ENCODE measurements around the gene FAM149A. TPM values are rescaled to one million over a fixed set of nuclear protein-coding genes. Genes with fewer than 3 reads are reported as not detected.

Gene FAM149A
- polyA plus RNA-seq, 1 donor from 2014 or later = 9.1 TPM

DNA sequence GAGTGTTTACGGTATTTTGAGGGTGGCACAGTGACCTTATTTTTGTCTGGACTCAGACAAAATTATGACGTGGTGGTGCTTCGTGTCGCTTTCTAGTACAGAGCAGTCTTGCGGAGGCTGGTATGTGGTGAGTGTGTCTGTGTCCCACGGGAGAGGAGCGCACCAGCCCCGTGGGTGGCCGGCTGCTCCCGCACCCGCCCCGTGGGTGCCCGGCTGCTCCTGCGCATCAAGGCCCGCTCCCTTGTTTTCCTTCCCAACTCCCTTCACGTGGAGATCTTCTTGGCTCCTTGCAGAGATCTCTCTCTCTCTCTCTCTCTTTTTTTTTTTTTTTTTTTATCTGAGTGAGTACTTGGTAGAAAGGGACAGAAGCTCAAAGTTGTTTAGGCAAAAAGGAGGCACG is 12.2 kb upstream of the FAM149A start:
- H3K27me3 ChIP-seq (ENCODE audit: insufficient read depth, low read depth, low read length) = no peaks in the 10 kb centered on the region
- no peaks in the 10 kb centered on the region for H3K36me3 ChIP-seq (ENCODE audit: insufficient read depth, low read length)
- H3K9me2 ChIP-seq (ENCODE audit: insufficient read depth, low read length) = no peaks in the 10 kb centered on the region
- no peaks in the 10 kb centered on the region for H4K20me1 ChIP-seq (ENCODE audit: insufficient read depth)
- no peak overlapping the region for H3K4me2 ChIP-seq (ENCODE audit: low read length)
- H3K79me2 ChIP-seq (replicated peaks; ENCODE audit: insufficient read depth, low read length) = no peaks in the 10 kb centered on the region
- no peaks in the 10 kb centered on the region for H3F3A ChIP-seq (ENCODE audit: insufficient read depth, low read length, poor library complexity, severe bottlenecking)
- TF ChIP-seq MXI1 (conservative IDR thresholded peaks at IDR 0.05; ENCODE audit: poor library complexity, severe bottlenecking) (no peak), EP300 (conservative IDR thresholded peaks at IDR 0.05; ENCODE audit: poor library complexity, severe bottlenecking) (no peak), POLR2AphosphoS5 (IDR thresholded peaks at IDR 0.05) (no peak), TAF1 (IDR thresholded peaks at IDR 0.05; ENCODE audit: low read depth) (no peak), RAD21 (conservative IDR thresholded peaks at IDR 0.05) (no peak), SMC3 (conservative IDR thresholded peaks at IDR 0.05; ENCODE audit: poor library complexity) (no peak), EZH2 (IDR thresholded peaks at IDR 0.05; ENCODE audit: borderline replicate concordance, insufficient read depth, low read length, poor library complexity, severe bottlenecking) (no peak)
- TF ChIP-seq, protein P1, sequence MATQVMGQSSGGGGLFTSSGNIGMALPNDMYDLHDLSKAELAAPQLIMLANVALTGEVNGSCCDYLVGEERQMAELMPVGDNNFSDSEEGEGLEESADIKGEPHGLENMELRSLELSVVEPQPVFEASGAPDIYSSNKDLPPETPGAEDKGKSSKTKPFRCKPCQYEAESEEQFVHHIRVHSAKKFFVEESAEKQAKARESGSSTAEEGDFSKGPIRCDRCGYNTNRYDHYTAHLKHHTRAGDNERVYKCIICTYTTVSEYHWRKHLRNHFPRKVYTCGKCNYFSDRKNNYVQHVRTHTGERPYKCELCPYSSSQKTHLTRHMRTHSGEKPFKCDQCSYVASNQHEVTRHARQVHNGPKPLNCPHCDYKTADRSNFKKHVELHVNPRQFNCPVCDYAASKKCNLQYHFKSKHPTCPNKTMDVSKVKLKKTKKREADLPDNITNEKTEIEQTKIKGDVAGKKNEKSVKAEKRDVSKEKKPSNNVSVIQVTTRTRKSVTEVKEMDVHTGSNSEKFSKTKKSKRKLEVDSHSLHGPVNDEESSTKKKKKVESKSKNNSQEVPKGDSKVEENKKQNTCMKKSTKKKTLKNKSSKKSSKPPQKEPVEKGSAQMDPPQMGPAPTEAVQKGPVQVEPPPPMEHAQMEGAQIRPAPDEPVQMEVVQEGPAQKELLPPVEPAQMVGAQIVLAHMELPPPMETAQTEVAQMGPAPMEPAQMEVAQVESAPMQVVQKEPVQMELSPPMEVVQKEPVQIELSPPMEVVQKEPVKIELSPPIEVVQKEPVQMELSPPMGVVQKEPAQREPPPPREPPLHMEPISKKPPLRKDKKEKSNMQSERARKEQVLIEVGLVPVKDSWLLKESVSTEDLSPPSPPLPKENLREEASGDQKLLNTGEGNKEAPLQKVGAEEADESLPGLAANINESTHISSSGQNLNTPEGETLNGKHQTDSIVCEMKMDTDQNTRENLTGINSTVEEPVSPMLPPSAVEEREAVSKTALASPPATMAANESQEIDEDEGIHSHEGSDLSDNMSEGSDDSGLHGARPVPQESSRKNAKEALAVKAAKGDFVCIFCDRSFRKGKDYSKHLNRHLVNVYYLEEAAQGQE (IDR thresholded peaks at IDR 0.05; ENCODE audit: borderline replicate concordance) = no peak
- TF ChIP-seq, protein P2, sequence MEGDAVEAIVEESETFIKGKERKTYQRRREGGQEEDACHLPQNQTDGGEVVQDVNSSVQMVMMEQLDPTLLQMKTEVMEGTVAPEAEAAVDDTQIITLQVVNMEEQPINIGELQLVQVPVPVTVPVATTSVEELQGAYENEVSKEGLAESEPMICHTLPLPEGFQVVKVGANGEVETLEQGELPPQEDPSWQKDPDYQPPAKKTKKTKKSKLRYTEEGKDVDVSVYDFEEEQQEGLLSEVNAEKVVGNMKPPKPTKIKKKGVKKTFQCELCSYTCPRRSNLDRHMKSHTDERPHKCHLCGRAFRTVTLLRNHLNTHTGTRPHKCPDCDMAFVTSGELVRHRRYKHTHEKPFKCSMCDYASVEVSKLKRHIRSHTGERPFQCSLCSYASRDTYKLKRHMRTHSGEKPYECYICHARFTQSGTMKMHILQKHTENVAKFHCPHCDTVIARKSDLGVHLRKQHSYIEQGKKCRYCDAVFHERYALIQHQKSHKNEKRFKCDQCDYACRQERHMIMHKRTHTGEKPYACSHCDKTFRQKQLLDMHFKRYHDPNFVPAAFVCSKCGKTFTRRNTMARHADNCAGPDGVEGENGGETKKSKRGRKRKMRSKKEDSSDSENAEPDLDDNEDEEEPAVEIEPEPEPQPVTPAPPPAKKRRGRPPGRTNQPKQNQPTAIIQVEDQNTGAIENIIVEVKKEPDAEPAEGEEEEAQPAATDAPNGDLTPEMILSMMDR (IDR thresholded peaks at IDR 0.05; ENCODE audit: poor library complexity, severe bottlenecking) = no peak
- H3K4me3 ChIP-seq (ENCODE audit: low read length) = no peak overlapping the region
- H3K9ac ChIP-seq (ENCODE audit: low read length) = no peak overlapping the region
- H3K27ac ChIP-seq (ENCODE audit: low read length) = no peak overlapping the region
- no peak overlapping the region for H2AFZ ChIP-seq (ENCODE audit: low read depth, low read length)
- no peaks in the 10 kb centered on the region for H3K9me3 ChIP-seq (ENCODE audit: low read length)

DNA sequence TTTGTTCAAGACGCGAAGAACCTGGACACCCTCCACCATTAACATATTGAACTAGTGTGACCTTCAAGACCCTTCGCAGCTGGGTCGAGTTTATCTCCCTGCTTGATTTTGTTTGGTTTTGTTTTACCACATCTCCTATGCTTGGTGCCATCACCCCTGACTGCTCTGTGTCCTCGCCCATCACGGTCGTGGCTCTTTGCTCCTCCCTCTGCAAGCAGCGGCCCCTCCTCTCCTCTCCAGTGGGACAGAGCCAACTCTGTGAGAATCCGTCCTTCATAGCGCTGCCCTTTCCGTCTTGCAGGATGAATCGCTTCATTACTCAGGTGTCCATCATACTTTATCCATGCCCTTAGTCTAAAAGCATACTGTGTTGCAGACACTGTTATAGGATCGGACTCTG is 9.1 kb upstream of the FAM149A start:
- Histone ChIP-seq H3K9me2 (ENCODE audit: insufficient read depth, low read length) (no peaks in the 10 kb centered on the region), H3F3A (ENCODE audit: insufficient read depth, low read length, poor library complexity, severe bottlenecking) (no peaks in the 10 kb centered on the region), H3K27me3 (ENCODE audit: insufficient read depth, low read depth, low read length) (no peaks in the 10 kb centered on the region), H3K9me3 (ENCODE audit: low read length) (no peaks in the 10 kb centered on the region), H3K4me2 (ENCODE audit: low read length) (no peak overlapping the region), H3K4me3 (ENCODE audit: low read length) (no peak overlapping the region), H4K20me1 (ENCODE audit: insufficient read depth) (no peaks in the 10 kb centered on the region), H3K27ac (ENCODE audit: low read length) (no peak overlapping the region), H3K9ac (ENCODE audit: low read length) (no peak overlapping the region), H2AFZ (ENCODE audit: low read depth, low read length) (no peak overlapping the region), H3K79me2 (replicated peaks; ENCODE audit: insufficient read depth, low read length) (no peaks in the 10 kb centered on the region), H3K36me3 (ENCODE audit: insufficient read depth, low read length) (no peaks in the 10 kb centered on the region)
- TF ChIP-seq, protein P2 (IDR thresholded peaks at IDR 0.05; ENCODE audit: poor library complexity, severe bottlenecking) = no peak
- TF ChIP-seq EZH2 (IDR thresholded peaks at IDR 0.05; ENCODE audit: borderline replicate concordance, insufficient read depth, low read length, poor library complexity, severe bottlenecking) = no peak
- TF ChIP-seq, protein P1 (IDR thresholded peaks at IDR 0.05; ENCODE audit: borderline replicate concordance) = no peak
- no peak for TF ChIP-seq POLR2AphosphoS5 (IDR thresholded peaks at IDR 0.05)
- TF ChIP-seq RAD21 (conservative IDR thresholded peaks at IDR 0.05) = no peak
- no peak for TF ChIP-seq TAF1 (IDR thresholded peaks at IDR 0.05; ENCODE audit: low read depth)
- TF ChIP-seq EP300 (conservative IDR thresholded peaks at IDR 0.05; ENCODE audit: poor library complexity, severe bottlenecking) = no peak
- TF ChIP-seq SMC3 (conservative IDR thresholded peaks at IDR 0.05; ENCODE audit: poor library complexity) = no peak
- no peak for TF ChIP-seq MXI1 (conservative IDR thresholded peaks at IDR 0.05; ENCODE audit: poor library complexity, severe bottlenecking)
